ENCODE data around the gene AKIRIN1. TPM values are rescaled to one million over a fixed set of nuclear protein-coding genes. Genes with fewer than 3 reads are reported as not detected.

AKIRIN1 gene
- total RNA-seq = 17.4 and 21.9 TPM in 2 replicates

GRCh38 chr1:38990738-38991637, at the start of gene AKIRIN1:
AKIRIN1 (plus strand) TSS chr1:38991276; CDS start chr1:38991381, 105 bp downstream.

GRCh38 chr1:38941527-38942019, 49.5 kb upstream of the AKIRIN1 start, which contains the start of gene RHBDL2:
RHBDL2 (minus strand) TSS chr1:38941830; CDS start chr1:38919212, 22,618 bp downstream.

DNA sequence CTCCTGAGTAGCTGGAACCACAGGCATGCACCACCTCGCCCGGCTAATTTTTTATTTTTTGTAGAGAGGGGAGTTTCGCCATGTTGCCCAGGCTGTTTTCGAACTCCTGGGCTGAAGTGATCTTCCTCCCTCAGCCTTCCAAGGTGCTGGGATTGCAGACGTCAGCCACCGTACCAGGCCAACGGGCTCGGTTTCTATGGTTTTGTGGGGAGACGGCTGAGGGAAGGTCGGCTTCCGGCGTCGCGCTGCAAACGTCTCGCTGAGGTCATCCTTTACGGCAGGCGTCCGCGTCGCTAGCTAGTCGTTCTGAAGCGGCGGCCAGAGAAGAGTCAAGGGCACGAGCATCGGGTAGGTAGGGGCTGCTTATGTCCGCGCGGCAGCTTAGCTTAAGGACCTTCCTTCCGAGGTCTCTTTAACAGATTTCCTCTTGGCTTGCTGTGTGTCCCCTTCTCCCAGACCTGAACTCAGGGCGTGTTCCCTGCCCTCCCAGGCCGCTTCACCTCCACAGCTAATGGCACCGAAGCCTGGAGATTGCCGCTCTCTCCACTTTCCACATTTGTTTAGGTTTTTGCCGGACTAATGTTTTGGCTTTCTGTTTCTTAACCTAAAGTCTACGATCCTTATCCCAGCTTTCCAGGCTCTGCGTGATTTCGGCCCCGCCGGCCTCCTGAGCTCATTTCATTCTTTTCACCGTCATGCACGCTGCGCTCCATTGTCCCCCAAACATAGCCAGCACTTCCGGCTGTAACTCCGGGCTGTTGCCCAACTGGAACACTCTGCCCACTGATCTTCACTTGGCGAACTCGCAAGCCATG, 35.2 kb downstream of the AKIRIN1 start, which contains the start of gene NDUFS5:
Gene NDUFS5 (plus strand): TSS at position 300 of the 815 bp plus-strand sequence. CDS start 2,375 bp downstream, outside the sequence.

Other genes with a start within 250 kb of the AKIRIN1 start
- 19.3 and 26.8 TPM in 2 replicates for gene RRAGC, start 131.5 kb upstream of the AKIRIN1 start, total RNA-seq
- gene MYCBP, start 117.9 kb upstream of the AKIRIN1 start, total RNA-seq = 1.5 and 3.3 TPM in 2 replicates
- gene GJA9, start 109.7 kb upstream of the AKIRIN1 start, total RNA-seq = not detected in 2 replicates
- 0.60 and 0.79 TPM in 2 replicates for gene RHBDL2, start 49.4 kb upstream of the AKIRIN1 start, total RNA-seq
- gene NDUFS5, start 35.1 kb downstream of the AKIRIN1 start, total RNA-seq = 860 and 897 TPM in 2 replicates
- 135 and 175 TPM in 2 replicates for gene MACF1, start 213.4 kb downstream of the AKIRIN1 start, total RNA-seq